ENCODE results near the gene SHBG.

The SHBG gene, protein sequence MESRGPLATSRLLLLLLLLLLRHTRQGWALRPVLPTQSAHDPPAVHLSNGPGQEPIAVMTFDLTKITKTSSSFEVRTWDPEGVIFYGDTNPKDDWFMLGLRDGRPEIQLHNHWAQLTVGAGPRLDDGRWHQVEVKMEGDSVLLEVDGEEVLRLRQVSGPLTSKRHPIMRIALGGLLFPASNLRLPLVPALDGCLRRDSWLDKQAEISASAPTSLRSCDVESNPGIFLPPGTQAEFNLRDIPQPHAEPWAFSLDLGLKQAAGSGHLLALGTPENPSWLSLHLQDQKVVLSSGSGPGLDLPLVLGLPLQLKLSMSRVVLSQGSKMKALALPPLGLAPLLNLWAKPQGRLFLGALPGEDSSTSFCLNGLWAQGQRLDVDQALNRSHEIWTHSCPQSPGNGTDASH

GRCh38 chr17:7629939-7630571, at the start of gene SHBG:
TSS of gene SHBG (plus strand) at chr17:7630135. CDS start at chr17:7630173, 38 bp downstream.
- H3K4me1 Mint-ChIP-seq: peaks cover 11% of the 10 kb centered on the region
- H3K27ac Mint-ChIP-seq: no peak within 1 kb of the TSS
- no peaks in the 10 kb centered on the region for H3K36me3 Mint-ChIP-seq
- ATAC-seq: no peak
- H3K4me3 Mint-ChIP-seq: no peak within 1 kb of the TSS
- no peaks in the 10 kb centered on the region for H3K9me3 Mint-ChIP-seq
- H3K27me3 Mint-ChIP-seq: no peaks in the 10 kb centered on the region

DNA sequence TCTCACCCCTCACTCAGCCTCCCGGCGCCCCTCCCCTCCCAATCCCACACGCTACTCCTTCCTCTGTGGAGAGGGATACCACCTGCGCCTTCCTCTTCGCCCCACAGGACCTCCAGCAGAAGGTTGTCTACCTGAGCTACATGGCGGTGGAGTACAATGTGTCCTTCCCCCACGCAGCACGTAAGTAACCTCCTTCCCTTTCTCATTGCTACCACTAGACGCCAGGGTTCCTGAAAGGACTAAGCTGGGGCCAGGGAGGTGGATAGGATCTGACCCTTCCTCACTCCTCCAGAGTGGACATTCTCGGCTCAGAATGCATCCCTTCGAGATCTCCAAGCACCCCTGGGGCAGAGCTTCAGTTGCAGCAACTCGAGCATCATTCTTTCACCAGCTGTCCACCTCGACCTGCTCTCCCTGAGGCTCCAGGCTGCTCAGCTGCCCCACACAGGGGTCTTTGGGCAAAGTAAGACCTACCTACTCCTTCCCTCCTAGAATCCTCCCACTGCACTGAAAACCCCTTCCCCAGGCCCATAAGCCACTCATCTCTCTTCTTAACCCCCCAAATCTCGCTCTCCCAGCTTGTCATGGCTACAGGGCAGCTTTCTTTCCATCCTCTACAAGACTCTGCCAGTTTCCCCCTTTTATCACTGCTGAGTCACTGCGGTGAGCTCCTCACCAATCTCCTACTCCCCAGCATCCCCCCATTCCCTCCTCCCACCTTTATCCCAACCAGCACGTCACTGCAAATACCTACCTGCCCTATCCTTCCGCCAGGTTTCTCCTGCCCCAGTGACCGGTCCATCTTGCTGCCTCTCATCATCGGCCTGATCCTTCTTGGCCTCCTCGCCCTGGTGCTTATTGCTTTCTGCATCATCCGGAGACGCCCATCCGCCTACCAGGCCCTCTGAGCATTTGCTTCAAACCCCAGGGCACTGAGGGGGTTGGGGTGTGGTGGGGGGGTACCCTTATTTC, 49.0 kb upstream of the SHBG start:
- Mint-ChIP-seq H3K36me3 (peaks cover 60% of the 10 kb centered on the region), H3K9me3 (no peaks in the 10 kb centered on the region), H3K27me3 (no peaks in the 10 kb centered on the region), H3K4me1 (peaks cover 82% of the 10 kb centered on the region), H3K4me3 (peak overlapping the region; percentile 14), H3K27ac (peak overlapping the region; percentile 96)
- ATAC-seq: no peak

- peak; percentile 1 for ATAC-seq
- no peaks in the 10 kb centered on the region for H3K9me3 Mint-ChIP-seq
- H3K4me1 Mint-ChIP-seq: peaks cover 68% of the 10 kb centered on the region
- H3K4me3 Mint-ChIP-seq: peak overlapping the region; percentile 92
- H3K36me3 Mint-ChIP-seq: peaks cover 53% of the 10 kb centered on the region
- peak overlapping the region; percentile 96 for H3K27ac Mint-ChIP-seq
- H3K27me3 Mint-ChIP-seq: no peaks in the 10 kb centered on the region
Measured at GRCh38 chr17:7582396-7583252, 47.3 kb upstream of the SHBG start.

- Mint-ChIP-seq H3K36me3 (peaks cover 52% of the 10 kb centered on the region), H3K9me3 (no peaks in the 10 kb centered on the region), H3K4me1 (peaks cover 59% of the 10 kb centered on the region), H3K27ac (peak within 1 kb of the TSS; percentile 96), H3K27me3 (no peaks in the 10 kb centered on the region), H3K4me3 (peak within 1 kb of the TSS; percentile 92)
- ATAC-seq: peak; percentile 88
Measured at GRCh38 chr17:7583253-7584109, 46.5 kb upstream of the SHBG start, which contains the start of gene MPDU1. TSS of gene MPDU1 (plus strand) at chr17:7583852. CDS start at chr17:7583863, 11 bp downstream.

DNA sequence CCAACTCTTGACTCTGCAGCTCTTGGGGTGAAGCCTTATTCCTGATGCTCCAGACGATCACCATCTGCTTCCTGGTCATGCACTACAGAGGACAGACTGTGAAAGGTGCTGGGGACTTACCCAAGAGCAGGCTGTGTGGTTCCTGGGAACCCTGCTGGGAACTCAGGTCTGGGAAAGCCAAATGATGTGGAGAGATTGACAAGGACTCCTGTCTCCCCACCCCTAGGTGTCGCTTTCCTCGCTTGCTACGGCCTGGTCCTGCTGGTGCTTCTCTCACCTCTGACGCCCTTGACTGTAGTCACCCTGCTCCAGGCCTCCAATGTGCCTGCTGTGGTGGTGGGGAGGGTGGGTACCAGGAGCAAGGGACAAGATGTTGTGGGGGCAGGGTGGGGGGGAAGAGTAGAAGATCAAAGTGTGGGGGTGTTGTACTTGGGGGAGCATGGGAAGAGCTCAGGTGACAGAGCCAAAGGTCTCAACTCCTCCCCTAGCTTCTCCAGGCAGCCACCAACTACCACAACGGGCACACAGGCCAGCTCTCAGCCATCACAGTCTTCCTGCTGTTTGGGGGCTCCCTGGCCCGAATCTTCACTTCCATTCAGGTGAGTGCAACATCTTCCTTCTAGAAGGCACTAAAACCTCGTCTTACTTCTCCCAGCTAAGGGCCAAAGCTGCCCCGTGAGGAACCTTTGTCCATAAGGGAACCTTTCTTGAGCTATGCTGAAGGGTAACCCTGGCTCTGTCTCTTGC, 43.1 kb upstream of the SHBG start:
- peak overlapping the region; percentile 67 for H3K27ac Mint-ChIP-seq
- H3K27me3 Mint-ChIP-seq: no peaks in the 10 kb centered on the region

DNA sequence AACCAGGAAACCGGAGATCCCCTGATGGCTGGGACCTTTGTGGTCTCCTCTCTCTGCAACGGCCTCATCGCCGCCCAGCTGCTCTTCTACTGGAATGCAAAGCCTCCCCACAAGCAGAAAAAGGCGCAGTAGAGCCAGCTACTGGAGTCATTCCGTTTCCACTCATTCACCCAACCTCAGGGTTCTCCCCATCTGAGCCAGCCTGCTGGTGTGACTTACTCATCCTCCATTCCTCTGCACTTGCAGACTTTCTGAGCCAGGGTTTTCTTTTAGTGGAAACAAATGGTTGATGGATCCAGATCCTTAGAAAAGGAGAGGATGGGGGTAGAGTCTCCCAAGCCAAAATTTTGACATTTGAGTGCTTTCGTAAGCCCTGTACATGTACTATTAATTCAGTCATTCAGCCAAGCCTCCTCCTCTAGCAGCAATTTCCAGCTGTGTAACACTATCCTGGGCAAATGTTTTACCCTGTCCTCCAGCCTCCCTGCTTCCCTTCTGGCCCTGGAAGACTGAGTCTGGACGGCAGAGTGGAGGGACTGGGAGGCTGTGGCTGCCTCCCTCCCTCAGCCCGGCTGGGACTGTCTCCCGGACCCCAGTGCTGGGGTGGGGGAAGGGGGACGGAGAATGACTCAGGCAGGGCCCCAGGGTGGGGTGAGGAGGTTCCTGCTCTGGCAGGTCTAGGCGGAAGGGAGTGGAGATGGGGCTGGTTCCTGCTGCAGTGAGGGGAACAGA, 42.3 kb upstream of the SHBG start:
- H3K27me3 Mint-ChIP-seq: no peaks in the 10 kb centered on the region
- H3K27ac Mint-ChIP-seq: peak overlapping the region; percentile 67
- peaks cover 47% of the 10 kb centered on the region for H3K36me3 Mint-ChIP-seq
- ATAC-seq: no peak
- H3K9me3 Mint-ChIP-seq: no peaks in the 10 kb centered on the region
- H3K4me1 Mint-ChIP-seq: peaks cover 18% of the 10 kb centered on the region
- no peak overlapping the region for H3K4me3 Mint-ChIP-seq

More for the DNA sequence above, 43.1 kb upstream of the SHBG start:
- H3K9me3 Mint-ChIP-seq: no peaks in the 10 kb centered on the region
- H3K36me3 Mint-ChIP-seq: peaks cover 45% of the 10 kb centered on the region
- ATAC-seq: no peak
- H3K4me3 Mint-ChIP-seq: no peak overlapping the region
- H3K4me1 Mint-ChIP-seq: peaks cover 26% of the 10 kb centered on the region

DNA sequence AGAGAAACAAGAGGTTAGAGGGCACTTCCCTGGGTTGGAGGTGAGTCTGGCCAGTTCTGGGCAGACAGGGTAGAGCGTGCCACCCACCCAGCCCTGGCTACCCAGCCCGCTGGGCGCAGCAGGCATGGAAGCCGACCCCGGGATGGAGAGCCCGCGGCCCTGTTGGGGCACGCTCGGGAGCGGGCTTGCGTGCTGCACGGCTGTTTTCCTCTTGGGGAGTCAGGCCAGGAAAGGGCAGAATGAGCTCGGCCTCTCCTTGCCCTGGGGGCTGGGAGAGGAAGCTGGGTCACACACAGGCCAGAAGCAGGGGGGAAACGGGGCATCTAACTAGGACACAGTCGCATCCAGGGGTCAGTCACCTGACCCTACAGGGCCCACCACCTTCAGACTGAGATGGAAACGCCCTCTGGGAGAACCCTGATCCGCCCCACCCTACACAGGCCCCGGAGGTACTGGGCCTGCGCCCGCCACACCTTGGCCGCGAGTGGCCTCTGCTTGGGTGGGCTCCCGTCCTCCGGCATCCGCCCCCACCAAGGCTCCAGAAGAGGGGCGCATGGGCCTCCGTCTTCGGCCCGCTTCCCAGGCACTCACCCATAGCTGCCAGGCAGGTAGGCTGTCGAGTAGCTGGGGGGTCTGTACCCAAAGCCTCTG, 41.3 kb upstream of the SHBG start:
- Mint-ChIP-seq H3K9me3 (no peaks in the 10 kb centered on the region), H3K36me3 (peaks cover 57% of the 10 kb centered on the region), H3K27ac (peak overlapping the region; percentile 39), H3K4me1 (peaks cover 17% of the 10 kb centered on the region), H3K4me3 (no peak overlapping the region), H3K27me3 (no peaks in the 10 kb centered on the region)
- ATAC-seq: peak; percentile 25

DNA sequence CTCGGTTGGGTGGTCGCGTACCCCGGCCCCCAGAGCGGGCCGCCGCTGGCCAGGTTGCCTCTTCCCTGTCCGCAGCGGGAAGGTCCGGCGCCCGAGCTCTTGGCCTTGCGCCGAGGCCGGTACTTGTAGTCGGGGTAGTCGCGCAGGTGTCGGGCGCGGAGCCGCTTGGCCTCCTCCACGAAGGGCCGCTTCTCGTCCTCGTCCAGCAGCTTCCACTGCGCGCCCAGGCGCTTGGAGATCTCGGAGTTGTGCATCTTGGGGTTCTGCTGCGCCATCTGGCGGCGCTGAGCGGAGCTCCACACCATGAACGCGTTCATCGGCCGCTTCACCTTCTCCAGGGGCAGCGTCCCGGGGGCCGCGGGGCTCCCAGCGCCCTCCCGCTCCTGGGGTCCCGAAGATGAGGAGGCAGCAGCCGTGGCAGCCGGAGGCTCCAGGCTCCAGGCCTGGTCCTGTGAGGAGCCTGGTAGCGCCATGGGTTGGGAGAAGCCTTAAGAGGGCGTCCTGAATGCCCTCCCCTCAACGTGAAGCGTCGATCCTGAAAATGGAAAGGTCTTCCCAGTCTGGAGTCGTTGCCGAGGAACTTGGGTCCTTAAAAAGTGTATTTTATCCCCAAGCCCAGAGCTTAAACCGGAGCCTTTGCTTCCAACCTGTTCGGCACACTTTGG, 40.6 kb upstream of the SHBG start:
- ATAC-seq: peak; percentile 74
- H3K4me1 Mint-ChIP-seq: peaks cover 15% of the 10 kb centered on the region
- H3K27me3 Mint-ChIP-seq: no peaks in the 10 kb centered on the region
- H3K36me3 Mint-ChIP-seq: peaks cover 61% of the 10 kb centered on the region
- no peak overlapping the region for H3K4me3 Mint-ChIP-seq
- H3K9me3 Mint-ChIP-seq: no peaks in the 10 kb centered on the region
- H3K27ac Mint-ChIP-seq: no peak overlapping the region

GRCh38 chr17:7589891-7590691, 39.8 kb upstream of the SHBG start, which contains the start of gene SOX15:
TSS of gene SOX15 (minus strand) at chr17:7590094. CDS start at chr17:7589676, 418 bp downstream.
- ATAC-seq: no peak
- H3K36me3 Mint-ChIP-seq: peaks cover 59% of the 10 kb centered on the region

DNA sequence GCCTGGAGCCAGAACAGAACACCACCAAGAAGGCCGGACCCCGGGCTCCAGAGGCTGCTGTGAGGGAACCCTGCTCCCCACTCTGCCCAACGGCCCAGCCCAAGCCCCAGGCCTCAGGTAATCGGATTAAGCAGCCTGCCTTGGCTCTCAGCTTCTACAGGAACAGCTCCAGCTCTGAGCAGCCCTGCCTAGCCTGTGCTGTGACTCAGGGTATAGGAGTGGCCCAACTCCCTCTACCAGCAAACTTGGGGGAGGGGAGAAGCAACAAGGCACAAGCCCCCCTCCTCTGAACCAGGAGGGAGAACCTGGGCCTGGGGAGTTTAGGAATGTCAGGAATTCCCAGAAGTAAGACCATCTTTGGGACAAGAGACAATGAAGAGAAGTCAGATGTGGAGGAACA, 39.2 kb upstream of the SHBG start:
- no peak overlapping the region for H3K27ac Mint-ChIP-seq
- no peaks in the 10 kb centered on the region for H3K9me3 Mint-ChIP-seq
- no peak overlapping the region for H3K4me3 Mint-ChIP-seq
- no peaks in the 10 kb centered on the region for H3K27me3 Mint-ChIP-seq
- H3K36me3 Mint-ChIP-seq: peaks cover 62% of the 10 kb centered on the region
- peaks cover 2% of the 10 kb centered on the region for H3K4me1 Mint-ChIP-seq
- ATAC-seq: no peak

More at GRCh38 chr17:7589891-7590691, 39.8 kb upstream of the SHBG start, which contains the start of gene SOX15:
- no peak within 1 kb of the TSS for H3K27ac Mint-ChIP-seq
- no peaks in the 10 kb centered on the region for H3K27me3 Mint-ChIP-seq
- H3K4me1 Mint-ChIP-seq: peaks cover 8% of the 10 kb centered on the region
- no peaks in the 10 kb centered on the region for H3K9me3 Mint-ChIP-seq
- no peak within 1 kb of the TSS for H3K4me3 Mint-ChIP-seq

GRCh38 chr17:7591596-7591995, 38.3 kb upstream of the SHBG start:
- Mint-ChIP-seq H3K4me3 (no peak overlapping the region), H3K27me3 (no peaks in the 10 kb centered on the region), H3K27ac (no peak overlapping the region), H3K4me1 (no peaks in the 10 kb centered on the region), H3K36me3 (peaks cover 63% of the 10 kb centered on the region), H3K9me3 (no peaks in the 10 kb centered on the region)
- ATAC-seq: no peak
